Measurements from ENCODE around the gene CNTLN.

GRCh38 chr9:17403539-17403938 is 268.7 kb downstream of the CNTLN start:
- TF ChIP-seq POLR2A (IDR thresholded peaks at IDR 0.05; ENCODE audit: low read length), result no peak
- no peak for TF ChIP-seq GATA1 (IDR thresholded peaks at IDR 0.05; ENCODE audit: low read depth, low read length)
